DMS 273 treated with DMSO at 0.1 percent for 48 hours (cell line): ENCODE data around the gene UGP2.

Experiments
- DNase-seq: peaks from one replicate; lab custom pipeline; 2025; lab: John Stamatoyannopoulos, UW

The UGP2 gene

GRCh38 chr2:63865159-63865799 lies 23.6 kb downstream of the UGP2 start:
- DNase-seq = no peak

- DNase-seq = no peak
These were observed 24.5 kb downstream of the UGP2 start for GRCh38 chr2:63866009-63866709.

DNA sequence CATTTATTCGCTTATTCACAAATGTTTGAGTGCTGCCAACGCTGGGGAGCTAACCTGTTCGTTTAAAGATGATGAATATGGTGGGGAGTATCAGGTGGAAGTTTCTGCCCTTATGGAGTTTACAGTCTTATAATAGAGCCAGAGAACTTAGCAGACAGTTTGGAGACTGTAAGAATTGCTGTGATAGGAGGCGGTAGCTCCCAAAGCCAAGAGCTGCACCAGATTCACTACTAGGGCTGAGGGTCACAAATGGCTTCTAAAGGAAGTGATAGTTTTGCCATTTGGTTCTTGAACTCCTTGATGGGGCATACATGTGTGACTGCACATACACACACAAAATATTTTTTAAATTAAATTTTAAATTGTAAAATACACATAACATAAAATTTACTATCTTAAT lies 29.0 kb downstream of the UGP2 start:
- DNase-seq = no peak

GRCh38 chr2:63871864-63872263 lies 30.2 kb downstream of the UGP2 start:
- DNase-seq = no peak

- no peak for DNase-seq
These were observed 31.1 kb downstream of the UGP2 start for GRCh38 chr2:63872571-63873328.

DNA sequence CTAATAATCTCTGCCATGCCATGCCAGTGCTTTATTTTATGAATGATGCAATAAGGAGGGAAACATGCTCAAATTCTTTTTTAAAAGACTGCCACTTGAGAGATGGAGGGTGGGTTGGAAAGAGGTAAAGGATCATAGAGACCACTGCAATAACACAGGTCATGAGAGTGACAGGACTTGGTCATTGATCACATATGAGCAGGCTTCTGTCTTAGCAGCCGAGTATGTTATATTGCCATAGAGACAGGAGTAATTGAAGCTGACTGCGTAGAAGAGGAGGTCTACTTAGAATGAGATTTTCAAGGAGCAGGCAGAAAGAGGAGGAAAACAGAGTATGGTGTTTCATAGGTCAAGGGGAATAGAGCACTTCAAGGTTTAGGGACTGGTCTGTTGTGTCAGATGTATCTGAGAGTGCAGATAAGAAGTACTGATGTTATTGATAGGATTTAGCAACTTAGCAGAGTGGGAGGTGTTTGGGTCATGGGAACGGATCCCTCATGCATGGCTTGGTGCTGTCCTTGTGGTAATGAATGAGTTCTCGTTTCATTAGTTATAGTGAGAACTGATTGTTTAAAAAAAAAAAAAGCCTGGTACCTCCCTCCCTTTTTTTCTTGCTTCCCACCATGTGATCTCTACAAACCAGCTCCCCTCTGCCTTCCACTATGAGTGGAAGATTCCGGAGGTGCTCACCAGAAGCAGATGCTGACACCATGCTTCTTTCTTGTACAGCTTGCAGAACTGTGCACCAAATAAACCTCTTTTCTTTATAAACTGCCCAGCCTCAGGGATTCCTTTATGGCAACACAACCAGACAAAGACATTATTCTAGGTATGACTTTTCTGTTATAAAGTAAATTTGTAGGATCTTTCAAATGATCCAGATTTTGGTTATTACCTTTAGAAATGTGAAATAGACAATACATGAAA lies 32.8 kb downstream of the UGP2 start:
- DNase-seq = no peak

- DNase-seq = no peak
These were observed 33.4 kb downstream of the UGP2 start for GRCh38 chr2:63875131-63875527.

DNA sequence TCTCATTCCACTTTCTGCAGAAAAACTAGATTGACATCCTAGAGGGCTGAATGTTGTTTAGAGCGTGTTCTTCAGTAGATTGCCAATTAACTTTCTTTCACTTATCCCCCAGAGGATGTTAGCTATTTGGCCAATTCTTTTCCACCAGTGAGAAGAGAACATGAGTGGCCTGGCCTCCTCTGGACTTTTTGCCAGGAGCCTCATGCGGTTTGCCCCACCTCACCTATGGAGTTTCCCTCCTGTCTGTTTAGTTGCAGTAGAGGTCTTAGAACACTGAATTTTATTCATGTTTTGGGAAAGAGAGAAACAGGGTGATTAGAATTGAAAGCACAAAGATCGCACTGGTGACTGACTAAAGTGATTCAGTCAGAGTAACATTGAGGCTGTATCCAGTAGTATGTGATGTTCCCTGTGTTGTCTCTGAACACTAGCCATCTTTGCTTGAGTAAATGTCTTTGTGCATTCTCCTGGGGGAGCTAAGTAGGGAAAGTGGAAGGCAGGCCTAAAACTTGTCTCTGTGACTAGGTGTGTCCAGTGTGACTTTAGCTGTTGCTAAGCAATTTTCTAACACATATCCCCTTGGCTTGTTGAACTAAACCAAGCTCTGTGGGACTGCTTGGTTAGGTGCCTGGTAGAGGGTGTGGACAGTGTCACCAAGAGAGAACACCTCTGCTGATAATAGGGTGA lies 34.0 kb downstream of the UGP2 start:
- no peak for DNase-seq

DNA sequence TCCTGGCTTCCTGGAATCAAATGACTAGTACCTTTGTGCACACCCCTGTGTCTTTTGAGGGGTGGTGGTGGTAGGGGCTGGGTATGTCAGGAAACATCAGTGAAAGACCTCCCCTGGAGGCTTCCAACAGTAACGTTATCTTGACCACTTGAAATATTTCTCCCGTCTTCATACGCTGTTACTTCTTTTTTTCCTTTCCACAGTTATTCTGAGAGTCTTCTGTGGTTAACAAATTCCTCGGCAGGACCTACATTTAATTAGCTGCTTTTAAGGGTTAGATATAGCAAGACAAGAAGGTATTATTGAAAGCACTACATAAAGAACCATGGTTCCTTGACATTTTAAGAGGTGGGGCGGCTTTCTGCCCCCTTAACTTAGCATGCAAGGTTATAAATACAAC lies 34.6 kb downstream of the UGP2 start:
- no peak for DNase-seq

GRCh38 chr2:63878486-63878885 lies 36.8 kb downstream of the UGP2 start:
- DNase-seq = no peak

- DNase-seq = no peak
These were observed 38.3 kb downstream of the UGP2 start for GRCh38 chr2:63879876-63880433.

DNA sequence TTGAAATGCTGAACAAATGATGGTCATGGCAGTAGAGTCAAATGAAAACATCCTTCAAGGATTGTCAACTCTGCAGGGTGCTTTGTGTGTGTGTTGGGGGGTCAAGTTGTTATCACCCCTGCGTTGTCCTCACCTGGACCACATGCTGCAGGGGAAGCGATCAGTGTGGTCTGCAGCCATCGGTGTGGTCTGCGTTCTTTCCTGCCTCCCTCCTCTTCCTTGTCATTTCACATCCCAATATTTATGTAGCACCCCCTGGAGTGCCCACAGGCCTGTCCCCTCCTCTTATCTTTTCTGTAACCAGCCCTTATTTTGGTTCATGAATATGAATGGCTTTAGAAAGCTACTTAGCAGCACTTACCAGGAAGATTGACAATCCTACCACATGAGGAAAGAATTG lies 38.9 kb downstream of the UGP2 start:
- DNase-seq = no peak

DNA sequence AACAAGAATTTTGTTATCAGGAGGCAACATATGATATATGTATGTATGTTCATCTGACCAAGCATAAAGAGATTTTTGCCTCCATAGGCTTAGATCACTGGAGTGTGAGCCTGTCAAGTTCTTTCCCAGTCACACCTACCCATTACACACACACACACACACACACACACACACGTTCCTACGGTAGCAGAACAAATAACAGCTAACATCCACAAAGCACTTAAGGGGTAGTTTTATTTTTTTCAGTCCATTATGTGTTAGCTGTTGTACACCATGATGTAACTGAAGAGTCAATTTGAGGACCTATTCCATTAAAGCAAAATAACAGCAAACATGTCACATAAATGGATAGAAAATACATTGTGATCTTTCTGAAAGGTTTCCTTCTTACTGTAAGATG lies 39.5 kb downstream of the UGP2 start:
- no peak for DNase-seq

DNA sequence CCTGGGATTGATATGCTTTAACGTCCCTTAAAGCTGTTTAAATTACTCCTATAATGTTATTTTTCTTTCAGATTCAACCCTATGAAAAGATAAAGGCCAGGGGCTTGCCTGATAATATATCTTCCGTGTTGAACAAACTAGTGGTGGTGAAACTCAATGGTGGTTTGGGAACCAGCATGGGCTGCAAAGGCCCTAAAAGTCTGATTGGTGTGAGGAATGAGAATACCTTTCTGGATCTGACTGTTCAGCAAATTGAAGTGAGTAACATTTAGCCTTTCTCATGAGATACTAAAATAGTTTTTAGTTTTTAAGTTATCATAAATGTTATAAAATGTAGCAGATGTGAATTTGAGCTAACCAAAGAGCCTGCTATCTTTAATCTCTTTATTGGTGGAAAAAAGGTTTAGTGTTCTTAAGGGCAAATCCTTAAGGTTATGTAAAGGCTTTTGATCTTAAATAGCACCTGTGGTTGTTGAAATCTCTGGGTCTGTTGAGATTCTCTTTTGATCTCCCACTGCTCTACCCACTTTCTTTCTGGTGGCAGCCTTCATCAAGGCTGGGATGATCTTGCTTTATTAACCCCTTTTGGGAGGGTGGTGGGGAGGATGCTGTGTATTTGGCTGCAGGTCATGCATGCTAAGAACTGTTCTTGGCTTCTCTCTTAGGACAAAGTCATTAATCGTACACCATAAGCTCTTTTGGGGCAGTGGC lies 40.9 kb downstream of the UGP2 start:
- DNase-seq = no peak

DNA sequence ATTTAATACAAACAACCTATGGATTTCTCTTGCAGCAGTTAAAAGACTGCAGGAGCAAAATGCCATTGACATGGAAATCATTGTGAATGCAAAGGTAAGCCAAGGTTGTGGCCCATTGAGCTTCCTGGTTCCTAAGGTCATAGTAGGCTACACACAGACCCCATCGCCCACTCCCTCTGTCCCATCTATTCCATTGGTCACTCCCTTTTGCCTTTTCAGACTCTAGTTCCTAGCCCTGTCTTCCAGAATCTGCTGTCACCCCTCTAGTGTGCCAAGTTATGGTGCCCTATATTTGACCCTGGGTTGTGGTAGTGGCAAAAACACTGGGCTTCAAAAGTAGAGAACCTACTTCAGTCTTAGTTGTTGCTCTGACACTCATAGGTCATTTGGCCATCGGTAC lies 44.7 kb downstream of the UGP2 start:
- DNase-seq = no peak

DNA sequence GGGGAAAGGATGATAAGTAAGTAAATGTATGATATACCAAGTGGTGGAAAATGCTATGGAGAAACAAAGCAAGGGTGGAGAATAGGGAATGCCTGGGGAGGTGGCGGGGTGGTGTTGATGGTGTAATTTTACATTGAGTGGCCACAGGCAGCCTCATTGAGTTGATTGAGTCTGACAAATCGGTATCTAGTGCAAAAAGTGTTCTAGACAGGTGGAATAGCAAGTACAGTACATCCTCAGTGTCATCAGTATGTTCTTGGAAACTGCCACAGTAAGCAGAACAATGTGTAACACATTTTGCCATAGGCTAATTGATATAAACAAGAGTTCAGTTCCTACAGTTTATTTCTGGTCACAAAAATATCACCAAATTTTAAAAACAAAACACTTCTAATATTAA lies 46.4 kb downstream of the UGP2 start:
- no peak for DNase-seq

DNA sequence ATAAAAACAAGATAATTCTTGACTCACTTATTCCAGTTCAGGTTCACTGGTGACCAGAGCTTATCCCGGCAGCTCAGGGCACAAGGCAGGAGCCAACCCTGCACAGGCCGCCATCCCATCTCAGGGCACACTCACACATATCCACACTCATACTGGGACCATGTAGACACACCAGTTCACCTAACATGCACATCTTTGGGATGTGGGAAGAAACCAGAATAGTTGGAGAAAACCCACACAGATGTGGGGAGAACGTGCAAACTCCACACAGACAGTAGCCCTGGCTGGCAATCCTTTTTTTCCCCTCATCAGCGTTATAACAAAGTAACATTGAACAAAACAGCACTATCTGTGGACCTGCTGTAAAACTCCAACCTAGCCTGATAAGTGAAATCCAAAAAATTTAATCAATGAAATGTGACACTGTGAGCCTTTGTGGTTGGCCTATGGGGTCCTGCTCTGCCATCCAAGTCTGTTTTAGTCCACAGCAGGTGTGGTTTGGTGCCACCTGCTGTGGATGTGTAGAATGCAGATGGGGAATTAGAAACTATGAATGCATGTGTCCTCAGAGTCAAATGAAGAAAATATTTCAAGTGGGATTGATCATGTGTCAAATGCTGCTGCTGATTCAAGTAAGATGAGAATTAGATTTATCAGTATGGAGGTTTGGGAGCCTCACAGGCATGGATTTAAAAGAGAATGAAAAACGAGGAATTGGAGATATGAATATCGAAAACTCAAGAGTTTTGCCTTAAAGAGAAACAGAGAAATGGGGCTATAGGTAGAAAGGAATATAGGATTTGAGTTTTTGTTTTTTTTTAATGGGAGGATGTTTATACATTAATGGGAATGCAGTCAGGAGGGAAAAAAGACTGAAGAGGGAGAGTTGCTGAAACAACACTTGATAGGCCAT lies 47.0 kb downstream of the UGP2 start:
- peak; percentile 2 for DNase-seq

DNA sequence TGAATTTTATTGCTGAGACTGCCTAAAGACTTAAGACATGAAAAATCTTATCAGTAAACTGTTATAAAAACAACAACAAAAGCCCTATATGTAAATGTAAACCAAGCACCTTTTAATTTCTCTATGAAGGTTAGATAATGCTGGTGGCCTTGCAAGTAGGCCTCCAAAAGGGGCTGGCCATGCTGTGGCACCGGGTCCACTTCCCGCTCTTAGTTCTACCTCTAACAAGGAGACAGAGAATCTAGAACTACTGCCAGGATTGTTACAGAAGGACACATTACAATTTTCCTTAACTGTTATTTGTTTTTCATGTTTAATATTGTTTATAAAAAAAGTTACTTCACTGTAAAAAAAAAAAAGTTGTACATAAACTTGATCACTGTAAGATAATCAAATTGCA lies 49.0 kb downstream of the UGP2 start:
- DNase-seq = no peak

DNA sequence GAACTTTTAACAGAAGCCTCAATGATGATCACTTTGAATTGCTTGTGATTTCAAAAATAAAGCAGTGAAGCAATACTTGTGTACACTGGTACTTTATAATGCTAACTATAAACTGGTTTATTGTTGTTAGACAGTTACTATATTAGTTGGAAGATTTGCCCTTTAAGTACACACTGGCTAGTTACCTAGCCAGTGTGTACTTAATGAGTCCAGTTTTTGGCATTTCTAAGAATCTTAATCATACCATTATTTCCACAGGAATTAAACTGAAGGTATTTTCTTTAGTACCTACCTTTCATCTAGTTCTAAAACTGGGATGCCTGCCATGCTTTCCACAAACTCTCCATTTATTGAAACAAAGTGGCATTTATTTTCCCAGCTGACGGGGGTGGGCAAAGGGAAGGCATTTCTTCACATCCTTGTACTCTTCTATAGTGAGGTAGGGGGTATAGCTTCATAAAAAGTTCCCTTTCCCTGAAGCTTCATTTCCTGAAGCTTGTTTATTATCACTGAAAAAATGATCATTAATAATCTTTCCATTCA lies 49.9 kb downstream of the UGP2 start:
- no peak for DNase-seq
